GM19043 (cell line): Measurements from ENCODE around the gene CSKMT.
"Not testable (repeated sequence)": the region's sequence is repeated elsewhere in the genome, so short reads cannot be mapped to it uniquely, and the experiment has no call there.

Experiments
- ATAC-seq: cut with Tn5 transposase; IDR thresholded peaks from one replicate; pipeline ENCODE4 v1.9.1; 2021; ENCODE audit warnings: low read depth; ENCODE audit not compliant: unreplicated experiment

CSKMT gene

DNA sequence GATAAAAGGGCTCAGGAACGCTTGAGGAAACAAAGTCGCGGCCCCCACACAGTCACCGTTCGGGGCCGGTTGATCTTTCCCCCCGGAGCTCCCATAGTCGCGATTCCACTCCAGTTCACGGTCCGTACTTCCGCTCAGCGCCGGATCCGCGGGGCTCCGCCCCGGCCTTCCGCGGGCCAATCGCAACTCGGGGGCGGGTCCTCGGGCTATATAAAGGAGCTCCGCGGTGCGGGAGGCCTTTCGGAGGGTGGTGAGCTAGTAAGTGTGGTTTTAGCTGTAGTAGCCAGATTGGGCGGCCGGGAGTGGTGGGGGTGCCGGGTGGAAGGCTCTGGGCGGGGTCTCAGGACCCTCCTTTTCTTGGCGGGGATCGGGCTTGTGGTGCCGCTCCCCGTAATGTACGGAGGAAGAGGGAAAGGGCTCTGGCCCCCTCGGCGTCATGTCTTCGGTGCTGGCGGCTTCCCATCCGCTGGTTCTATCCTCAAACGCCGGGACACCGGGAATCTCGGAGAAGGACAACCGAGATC is at the start of gene CSKMT, which contains the start of gene C11orf98:
Gene CSKMT (plus strand): TSS at position 238 of the 524 bp plus-strand sequence. CDS start 568 bp downstream, outside the sequence.
Gene C11orf98 (minus strand): TSS at position 136 of the 524 bp plus-strand sequence. CDS start 41 bp downstream, at position 95.
- peak; percentile 82 for ATAC-seq

- ATAC-seq: no peak
Measured at GRCh38 chr11:62615521-62615920, 49.6 kb upstream of the CSKMT start.

- ATAC-seq: not testable (repeated sequence)
Measured at GRCh38 chr11:62616957-62617356, 48.2 kb upstream of the CSKMT start.

DNA sequence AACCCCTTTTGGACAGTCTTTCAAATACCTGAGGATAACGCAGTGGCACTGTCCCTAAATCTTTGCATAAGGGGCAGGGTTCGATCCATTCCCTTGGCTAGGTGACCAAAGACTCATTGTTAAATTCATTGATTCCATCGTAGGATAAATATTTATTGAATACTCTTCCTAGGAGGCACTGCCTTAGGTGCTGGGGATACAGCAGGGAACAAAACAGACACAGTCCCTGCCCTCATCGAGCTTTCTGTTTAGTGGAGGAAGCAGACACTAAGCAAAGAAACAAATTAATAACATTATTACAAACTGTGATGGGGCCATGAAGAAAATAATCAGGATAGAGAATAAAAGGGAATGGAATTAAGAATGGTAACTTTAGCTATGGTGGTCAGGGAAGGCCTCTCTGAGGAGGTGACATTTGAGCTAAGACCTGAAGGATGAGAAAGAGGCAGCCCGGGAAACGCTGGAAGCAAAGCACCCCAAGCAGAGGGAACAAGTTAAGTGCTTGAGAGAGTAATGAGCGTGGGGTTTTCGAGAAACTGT is 44.0 kb upstream of the CSKMT start:
- no peak for ATAC-seq

GRCh38 chr11:62621567-62622470 is 43.3 kb upstream of the CSKMT start, which contains the start of gene B3GAT3:
Gene B3GAT3, minus strand, starts transcription at chr11:62621986. Its CDS starts 39 bp downstream, at chr11:62621947.
- peak; percentile 95 for ATAC-seq

DNA sequence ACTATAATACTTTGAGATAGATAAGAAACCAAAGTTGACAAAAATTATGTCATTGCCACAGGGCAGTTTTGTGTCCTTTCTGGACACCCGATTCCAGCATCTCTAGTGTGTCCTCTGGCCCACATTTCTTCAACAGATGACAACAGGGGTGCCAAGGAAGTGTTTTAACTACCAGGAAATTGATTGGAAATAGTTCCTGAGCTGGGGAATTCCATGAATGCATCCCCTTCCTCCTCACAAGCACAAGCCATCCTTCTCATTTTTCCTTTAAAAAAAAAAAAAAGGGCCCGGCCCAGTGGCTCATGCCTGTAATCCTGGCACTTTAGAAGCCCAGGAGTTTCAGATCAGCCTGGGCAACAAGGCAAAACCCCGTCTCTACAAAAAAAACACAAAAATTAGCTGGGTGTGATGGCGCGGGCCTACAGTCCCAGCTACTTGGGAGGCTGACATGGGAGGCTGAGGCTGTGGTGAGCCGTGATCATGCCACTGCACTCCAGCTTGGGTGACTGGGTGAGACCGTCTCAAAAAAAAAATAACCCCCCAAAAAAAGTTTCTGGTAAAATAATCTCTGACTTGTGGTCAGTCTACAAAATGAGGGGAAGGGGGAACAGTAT is 42.5 kb upstream of the CSKMT start:
- no peak for ATAC-seq

- no peak for ATAC-seq
Measured at GRCh38 chr11:62627713-62628112, 37.4 kb upstream of the CSKMT start.

GRCh38 chr11:62632492-62632891 is 32.6 kb upstream of the CSKMT start:
- no peak for ATAC-seq

- no peak for ATAC-seq
Measured at GRCh38 chr11:62644220-62644619, 20.9 kb upstream of the CSKMT start.

DNA sequence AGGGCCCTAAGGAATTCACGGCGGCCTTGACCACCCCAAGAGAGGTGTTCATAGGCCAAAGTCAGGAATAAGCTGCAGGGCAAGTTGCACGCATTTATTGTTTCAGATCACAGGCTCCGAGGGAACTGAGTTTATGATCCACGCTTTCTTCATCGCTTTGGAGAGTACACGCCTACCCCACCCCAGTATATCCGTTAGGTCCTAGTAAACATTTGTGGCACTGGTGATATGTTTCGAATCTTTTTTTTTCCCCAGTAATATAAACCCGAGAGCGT is 19.5 kb upstream of the CSKMT start:
- no peak for ATAC-seq

DNA sequence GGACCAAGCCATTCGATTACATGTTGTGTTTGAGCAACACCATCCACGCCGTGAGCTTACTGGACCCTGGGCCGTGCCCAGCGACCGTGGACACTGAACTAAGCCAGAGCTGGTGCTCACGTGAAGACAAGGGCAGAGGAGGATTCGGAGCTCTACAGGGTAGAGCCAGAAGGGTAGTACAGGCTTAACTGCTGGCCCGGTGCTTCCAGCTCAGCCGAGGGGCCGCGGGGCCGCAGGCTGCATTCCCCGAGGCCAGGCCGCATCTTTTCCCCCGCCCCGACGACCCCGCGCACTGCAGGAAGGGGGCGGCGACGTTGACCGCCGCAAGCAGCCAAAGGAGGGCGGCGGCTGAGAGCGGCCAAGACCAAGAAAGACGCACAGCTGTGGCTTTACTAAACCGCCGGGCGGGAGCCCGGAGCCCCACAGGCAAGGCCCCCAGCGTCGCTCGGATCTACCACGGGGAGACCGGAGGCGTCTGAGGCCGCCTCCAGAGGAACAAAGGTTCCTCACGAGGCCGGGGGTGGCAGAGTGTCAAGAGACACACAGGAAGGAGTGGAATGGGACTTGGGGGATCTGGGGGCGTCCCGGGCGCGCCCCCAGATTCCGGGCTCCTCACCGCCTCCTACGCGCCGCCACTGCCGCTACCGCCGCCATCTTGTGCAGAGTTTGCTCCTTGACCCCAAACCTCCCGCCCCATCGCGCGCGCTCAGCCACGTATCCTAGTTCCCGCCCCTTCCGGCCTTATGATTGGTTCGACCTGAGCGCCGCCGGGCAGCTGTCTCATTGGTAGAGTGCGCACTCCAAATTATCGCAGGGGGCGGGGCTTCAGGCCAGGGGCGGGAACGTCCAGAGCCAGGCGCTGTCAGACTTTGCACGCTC is 18.9 kb upstream of the CSKMT start, which contains the start of gene GANAB:
Gene GANAB (minus strand): TSS at position 668 of the 879 bp plus-strand sequence. CDS start 14 bp downstream, at position 654.
- ATAC-seq: peak; percentile 96

DNA sequence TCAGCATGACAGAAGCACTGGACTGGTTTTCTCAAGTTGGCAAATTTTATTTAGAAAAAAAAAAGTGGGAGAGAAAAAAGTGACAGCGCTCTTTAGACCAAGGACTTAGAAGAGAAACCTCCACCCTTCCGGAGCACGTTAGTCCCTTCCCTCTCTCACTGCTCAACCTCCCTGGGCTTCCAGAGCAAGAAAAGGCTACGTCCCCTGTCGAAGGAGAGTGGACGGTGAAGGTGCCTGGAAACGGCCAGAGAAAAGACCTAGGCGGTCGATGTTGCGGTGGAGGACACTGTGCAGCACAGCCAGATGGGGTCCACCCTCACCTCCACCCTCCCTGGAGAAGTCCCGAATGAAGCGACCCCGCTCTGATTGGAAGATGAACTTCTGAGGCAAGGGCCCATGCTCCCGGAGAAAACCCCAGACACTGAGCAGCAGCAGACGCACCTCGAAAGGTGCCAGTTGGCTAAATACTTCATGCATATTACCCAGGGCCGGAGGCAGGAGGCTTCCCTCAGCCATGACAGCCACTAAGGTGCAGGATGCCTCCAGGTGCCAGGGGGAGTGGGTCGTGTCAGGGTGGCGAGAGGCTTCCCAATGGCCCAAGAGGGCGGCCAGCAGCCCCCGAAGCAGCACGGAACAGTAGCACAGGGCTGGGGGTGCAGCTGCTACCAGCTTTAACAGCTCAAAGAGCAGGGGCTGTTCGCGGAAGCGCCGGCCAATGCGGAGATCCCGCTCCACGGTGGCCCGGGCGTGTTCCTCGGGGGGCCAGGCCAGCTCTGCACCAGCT is 18.1 kb upstream of the CSKMT start:
- no peak for ATAC-seq

DNA sequence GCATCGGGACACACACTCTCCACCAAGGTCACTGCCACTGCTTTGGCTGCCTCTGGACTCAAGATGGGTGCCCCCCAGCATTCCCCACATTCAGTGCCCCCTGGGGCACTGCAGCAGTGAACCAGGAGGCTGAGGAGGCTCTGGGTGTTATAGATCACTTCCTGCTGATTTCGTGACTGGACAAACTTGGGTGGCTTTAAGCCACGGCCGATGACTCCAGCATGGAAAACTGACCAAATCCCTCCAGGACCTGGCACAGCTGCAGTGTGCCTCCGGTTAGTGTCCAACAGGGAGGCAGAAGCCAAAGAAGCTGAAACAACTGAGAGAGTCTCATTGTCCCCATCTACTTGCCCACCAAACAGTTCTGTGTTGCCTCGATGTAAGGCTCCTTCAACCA is 17.5 kb upstream of the CSKMT start:
- no peak for ATAC-seq

DNA sequence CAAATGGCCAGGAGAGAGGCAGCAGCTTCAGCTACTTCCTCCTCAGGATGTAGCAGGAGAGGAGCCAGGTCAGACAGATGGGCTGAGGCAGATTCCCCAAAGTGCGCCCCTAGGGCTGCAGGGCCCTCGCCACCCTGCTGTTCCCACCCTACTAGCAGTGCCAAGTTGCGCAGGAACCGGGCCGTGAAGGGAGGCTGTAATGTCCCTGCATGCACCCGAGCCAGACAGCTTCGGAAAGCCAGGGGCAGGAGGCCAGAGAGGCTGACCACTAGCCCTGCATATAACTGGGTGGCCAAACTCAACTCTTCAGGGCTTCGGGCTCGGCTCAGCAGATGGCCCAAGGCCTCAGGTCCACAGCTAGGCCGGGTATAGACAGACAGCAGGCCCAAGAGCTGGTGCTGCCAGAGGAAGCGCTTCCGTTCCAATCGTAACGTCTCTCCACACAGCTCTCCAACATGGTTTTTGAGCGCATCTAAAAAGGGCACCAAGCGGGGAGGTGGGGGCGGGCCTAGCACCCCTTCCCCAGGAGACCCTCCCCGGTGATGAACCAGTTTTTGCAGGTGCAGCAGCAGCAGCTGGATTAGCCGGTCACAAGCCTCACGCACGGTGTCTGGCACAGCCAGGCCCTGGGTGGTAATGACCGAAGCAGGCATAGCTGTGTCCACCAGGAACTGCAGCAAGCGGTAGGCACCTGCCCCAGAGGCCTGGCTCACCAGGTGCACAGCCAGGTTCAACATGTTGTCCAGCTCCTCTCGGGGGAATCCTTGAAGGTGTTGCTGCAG is 16.7 kb upstream of the CSKMT start:
- no peak for ATAC-seq

DNA sequence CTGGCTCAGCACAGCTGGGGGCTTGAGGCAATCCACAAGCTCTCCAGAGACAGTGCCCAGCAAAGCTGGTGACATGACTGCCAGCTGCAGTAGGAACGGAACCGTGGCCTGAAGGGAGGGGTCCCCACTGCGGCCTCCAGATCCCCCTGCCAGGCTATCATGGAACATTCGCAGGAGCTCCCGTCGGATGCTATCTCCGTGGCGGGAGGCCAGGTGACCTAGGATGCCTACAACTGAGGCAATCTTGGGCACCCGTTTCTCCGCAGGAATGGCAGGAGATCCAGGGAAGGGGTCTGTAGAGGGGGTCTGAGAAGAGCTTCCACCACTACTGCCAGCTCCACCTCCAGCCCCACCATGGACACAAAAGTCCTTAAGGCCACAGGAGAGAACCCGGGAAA is 16.1 kb upstream of the CSKMT start:
- ATAC-seq: no peak

GRCh38 chr11:62649486-62649885 is 15.6 kb upstream of the CSKMT start:
- no peak for ATAC-seq

GRCh38 chr11:62650283-62650682 is 14.8 kb upstream of the CSKMT start:
- ATAC-seq: not testable (repeated sequence)

GRCh38 chr11:62652161-62653006 is 12.7 kb upstream of the CSKMT start:
- peak; percentile 15 for ATAC-seq
